ENCODE measurements around the gene TSC1.

The TSC1 gene

DNA sequence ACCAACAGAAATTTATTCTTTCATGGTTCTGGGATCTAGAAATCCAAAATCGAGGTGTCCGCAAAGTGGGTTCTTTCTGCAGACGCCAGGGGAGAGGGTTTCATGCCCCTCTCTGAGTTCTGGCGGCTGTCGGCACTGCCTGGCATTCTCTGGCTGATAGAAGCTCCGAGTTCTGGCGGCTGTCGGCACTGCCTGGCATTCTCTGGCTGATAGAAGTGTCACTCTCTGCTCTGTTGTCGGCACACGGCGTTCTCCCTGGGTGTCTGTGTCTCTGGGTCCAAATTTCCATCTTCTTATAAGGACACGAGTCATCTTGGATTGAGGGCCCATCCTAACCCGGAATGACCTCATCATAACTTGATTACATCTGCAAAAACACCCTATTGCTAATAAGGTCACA lies 41.7 kb upstream of the TSC1 start:
- H3K27me3 ChIP-seq (ENCODE audit: insufficient read depth, low read length) = peaks cover 2% of the 10 kb centered on the region; the same call in 1 of the 2 replicates
- no peaks in the 10 kb centered on the region for H3K4me1 ChIP-seq (ENCODE audit: insufficient read depth, low read length)
- no peak overlapping the region for H3K9ac ChIP-seq (ENCODE audit: low read depth, low read length)
- H3K4me3 ChIP-seq (ENCODE audit: low read length) = no peak overlapping the region
- WGBS = 90% methylated on average over 13 of the region's 13 CpGs
- H3K9me3 ChIP-seq (ENCODE audit: insufficient read depth, low read depth, low read length) = no peaks in the 10 kb centered on the region
- no peak overlapping the region for H3K27ac ChIP-seq (ENCODE audit: low read depth, low read length)
- H3K36me3 ChIP-seq (ENCODE audit: insufficient read depth, low read length) = no peaks in the 10 kb centered on the region

DNA sequence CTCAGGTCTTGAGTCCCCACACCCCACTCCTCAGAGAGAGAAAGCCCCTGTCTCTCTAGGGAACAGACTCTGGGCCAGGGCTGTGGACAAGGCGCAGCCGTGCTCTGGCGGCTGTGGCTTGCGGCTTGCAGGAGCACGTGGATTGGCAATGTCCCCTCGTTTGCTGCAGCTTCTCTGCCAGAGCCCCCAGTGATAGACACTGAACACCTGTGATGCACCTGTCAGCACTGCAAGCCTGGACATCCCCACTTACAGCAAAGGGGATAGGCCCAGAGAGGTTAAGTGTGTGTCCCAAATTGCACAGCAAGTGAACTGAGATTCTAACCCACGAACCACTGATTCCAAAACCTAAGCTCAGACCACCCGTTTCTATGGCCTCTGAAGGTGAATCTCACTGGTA lies 41.1 kb upstream of the TSC1 start:
- no peaks in the 10 kb centered on the region for H3K36me3 ChIP-seq (ENCODE audit: insufficient read depth, low read length)
- H3K4me1 ChIP-seq (ENCODE audit: insufficient read depth, low read length) = no peaks in the 10 kb centered on the region
- H3K27me3 ChIP-seq (ENCODE audit: insufficient read depth, low read length) = peaks cover 7% of the 10 kb centered on the region

DNA sequence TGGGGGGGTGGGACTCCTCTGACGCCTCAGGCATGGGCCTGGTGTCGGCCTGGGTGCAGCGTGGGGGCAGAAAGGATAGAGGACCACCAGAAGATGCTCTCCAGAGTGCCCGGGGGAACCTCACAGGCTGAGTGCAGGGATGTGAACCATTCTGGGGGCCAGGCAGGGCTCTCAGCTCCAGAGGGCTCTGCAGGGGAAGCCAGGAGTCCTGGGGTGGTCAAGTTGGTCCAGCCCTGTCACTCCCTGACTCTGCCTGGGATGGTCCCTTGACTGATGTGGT lies 40.6 kb upstream of the TSC1 start:
- no peak overlapping the region for H3K9ac ChIP-seq (ENCODE audit: low read depth, low read length)
- no peaks in the 10 kb centered on the region for H3K4me1 ChIP-seq (ENCODE audit: insufficient read depth, low read length)
- no peak overlapping the region for H3K27ac ChIP-seq (ENCODE audit: low read depth, low read length)
- H3K4me3 ChIP-seq (ENCODE audit: low read length) = no peak overlapping the region
- 83% methylated on average over 4 of the region's 4 CpGs for WGBS
- H3K9me3 ChIP-seq (ENCODE audit: insufficient read depth, low read depth, low read length) = no peaks in the 10 kb centered on the region
- H3K36me3 ChIP-seq (ENCODE audit: insufficient read depth, low read length) = no peaks in the 10 kb centered on the region
- peaks cover 11% of the 10 kb centered on the region for H3K27me3 ChIP-seq (ENCODE audit: insufficient read depth, low read length)

More for the DNA sequence above, 41.1 kb upstream of the TSC1 start:
- WGBS = 89% methylated on average over 8 of the region's 8 CpGs
- H3K27ac ChIP-seq (ENCODE audit: low read depth, low read length) = no peak overlapping the region
- no peaks in the 10 kb centered on the region for H3K9me3 ChIP-seq (ENCODE audit: insufficient read depth, low read depth, low read length)
- no peak overlapping the region for H3K9ac ChIP-seq (ENCODE audit: low read depth, low read length)
- no peak overlapping the region for H3K4me3 ChIP-seq (ENCODE audit: low read length)

DNA sequence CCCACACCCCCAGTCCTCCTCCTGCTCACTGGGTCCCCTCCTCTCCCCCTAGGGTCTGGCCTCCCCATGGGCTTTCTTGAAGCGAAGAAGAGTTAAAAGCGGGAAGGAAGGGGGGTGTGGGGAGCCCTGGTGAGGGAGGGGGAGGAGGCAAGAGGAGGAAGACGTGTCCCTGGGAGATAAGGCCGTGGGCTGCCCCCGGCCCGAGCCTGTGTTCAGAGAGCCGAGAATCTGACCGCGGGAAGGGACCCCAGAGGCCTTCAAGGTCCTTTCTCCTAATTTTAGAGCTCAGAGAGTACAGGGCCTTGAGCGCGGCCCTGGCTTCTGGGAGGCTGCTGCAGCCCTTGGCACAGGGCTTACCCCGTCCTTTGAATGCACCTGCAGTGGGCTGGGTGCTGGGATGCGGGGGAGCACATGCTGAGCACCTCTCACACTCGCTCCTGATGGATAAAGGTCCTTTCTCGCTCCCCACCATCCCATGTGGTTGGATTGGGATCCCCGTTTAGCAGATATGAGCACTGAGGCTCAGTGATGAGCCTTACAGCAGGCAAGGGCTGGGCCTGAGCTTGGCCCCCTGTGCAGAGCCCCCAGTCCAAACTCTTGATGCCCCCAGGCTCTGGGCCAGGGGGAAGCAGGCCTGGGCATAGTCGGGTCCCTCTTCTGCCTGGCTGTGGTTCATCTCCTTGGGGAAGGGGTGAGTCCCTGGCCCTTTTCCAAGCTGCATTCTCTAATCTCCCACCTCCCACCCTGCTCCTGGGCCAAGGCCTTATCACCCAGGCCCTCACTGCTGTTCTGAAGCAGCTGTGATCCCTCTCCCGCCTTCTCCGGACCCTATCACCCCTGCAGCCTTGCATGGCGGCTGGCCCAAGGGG lies 40.0 kb upstream of the TSC1 start:
- Histone ChIP-seq H3K9ac (ENCODE audit: low read depth, low read length) (no peak overlapping the region), H3K36me3 (ENCODE audit: insufficient read depth, low read length) (no peaks in the 10 kb centered on the region), H3K4me3 (ENCODE audit: low read length) (no peak overlapping the region), H3K27me3 (ENCODE audit: insufficient read depth, low read length) (peaks cover 17% of the 10 kb centered on the region), H3K4me1 (ENCODE audit: insufficient read depth, low read length) (no peaks in the 10 kb centered on the region), H3K27ac (ENCODE audit: low read depth, low read length) (no peak overlapping the region), H3K9me3 (ENCODE audit: insufficient read depth, low read depth, low read length) (no peaks in the 10 kb centered on the region)
- 89% methylated on average over 20 of the region's 20 CpGs for WGBS

DNA sequence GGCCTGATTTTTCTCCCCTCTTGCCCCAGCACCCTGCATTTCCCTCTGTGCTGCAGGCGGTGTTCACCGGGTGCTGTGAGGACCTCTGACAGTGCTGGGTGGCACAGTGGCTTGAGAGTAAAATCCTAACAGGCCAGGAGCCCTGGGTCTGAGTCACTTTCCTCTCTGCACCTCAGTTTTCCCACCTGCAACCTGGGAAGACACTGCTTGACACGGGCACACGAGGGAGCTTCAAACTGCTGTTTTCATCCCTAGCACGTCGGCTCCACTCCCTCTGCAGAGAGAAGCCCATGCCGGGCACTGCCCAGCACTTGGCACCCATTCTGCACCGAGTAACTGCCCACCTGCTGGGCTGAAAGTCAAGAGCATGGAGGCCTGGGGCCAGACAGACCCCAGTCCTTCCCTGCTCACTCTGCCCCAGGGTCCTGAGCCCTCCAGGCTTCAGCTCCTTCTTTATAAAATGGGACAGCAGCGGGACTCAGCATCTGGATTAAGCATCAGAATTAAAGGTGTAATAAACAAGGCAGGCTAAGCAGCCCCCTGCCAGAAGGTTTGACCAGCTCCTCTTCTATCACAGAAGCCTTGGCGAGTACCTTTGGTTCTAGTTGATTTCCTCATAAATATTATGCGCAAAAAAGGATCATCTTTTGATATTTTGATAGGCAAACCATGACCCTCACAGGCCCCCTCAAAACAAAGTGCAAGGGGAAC lies 39.2 kb upstream of the TSC1 start:
- no peak overlapping the region for H3K4me3 ChIP-seq (ENCODE audit: low read length)
- 91% methylated on average over 11 of the region's 11 CpGs for WGBS
- H3K9me3 ChIP-seq (ENCODE audit: insufficient read depth, low read depth, low read length) = no peaks in the 10 kb centered on the region
- no peaks in the 10 kb centered on the region for H3K4me1 ChIP-seq (ENCODE audit: insufficient read depth, low read length)
- H3K9ac ChIP-seq (ENCODE audit: low read depth, low read length) = no peak overlapping the region
- H3K27me3 ChIP-seq (ENCODE audit: insufficient read depth, low read length) = peaks cover 25% of the 10 kb centered on the region
- no peaks in the 10 kb centered on the region for H3K36me3 ChIP-seq (ENCODE audit: insufficient read depth, low read length)
- no peak overlapping the region for H3K27ac ChIP-seq (ENCODE audit: low read depth, low read length)

DNA sequence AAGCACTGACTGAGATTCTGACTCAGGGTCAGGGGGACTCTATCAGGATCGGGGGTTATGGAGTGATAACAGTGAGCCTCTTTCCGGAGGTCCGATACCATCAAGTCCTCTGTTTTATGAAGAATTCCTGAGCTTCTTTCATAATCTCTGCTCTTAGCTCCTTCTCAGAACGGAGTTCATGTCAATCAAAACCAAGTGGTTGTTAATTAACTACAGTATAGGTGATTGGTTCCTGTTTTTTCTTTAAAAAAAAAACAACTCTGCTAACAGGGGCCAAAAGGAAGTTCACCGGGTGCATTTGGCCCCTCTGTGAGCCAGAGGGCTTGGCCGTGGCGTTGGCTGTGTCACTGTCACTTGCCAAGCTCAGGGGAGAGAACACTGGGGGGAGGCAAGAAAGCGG lies 38.0 kb upstream of the TSC1 start:
- H3K36me3 ChIP-seq (ENCODE audit: insufficient read depth, low read length) = no peaks in the 10 kb centered on the region
- H3K4me1 ChIP-seq (ENCODE audit: insufficient read depth, low read length) = no peaks in the 10 kb centered on the region
- no peak overlapping the region for H3K9ac ChIP-seq (ENCODE audit: low read depth, low read length)
- no peak overlapping the region for H3K4me3 ChIP-seq (ENCODE audit: low read length)
- H3K9me3 ChIP-seq (ENCODE audit: insufficient read depth, low read depth, low read length) = no peaks in the 10 kb centered on the region
- 92% methylated on average over 8 of the region's 8 CpGs for WGBS
- no peak overlapping the region for H3K27ac ChIP-seq (ENCODE audit: low read depth, low read length)
- H3K27me3 ChIP-seq (ENCODE audit: insufficient read depth, low read length) = peaks cover 34% of the 10 kb centered on the region

DNA sequence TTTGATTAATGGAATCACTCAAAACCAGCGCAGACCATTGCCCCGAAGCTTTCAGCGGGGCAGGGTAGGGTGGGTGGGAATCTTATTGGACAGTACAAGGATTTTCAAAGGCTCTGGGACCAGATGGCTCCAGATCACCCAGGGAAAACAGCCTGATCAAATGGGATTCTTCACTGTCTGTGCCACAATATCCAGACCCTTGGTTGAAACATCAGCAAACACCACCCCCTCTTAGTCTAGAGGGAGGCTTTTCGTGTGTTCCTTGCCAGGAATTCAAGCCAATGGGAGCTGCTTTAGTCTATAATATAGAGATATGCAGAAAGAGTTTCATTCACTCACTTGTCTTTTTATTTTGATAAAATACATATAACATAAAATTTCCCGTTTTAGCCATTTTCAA lies 35.7 kb upstream of the TSC1 start:
- no peaks in the 10 kb centered on the region for H3K4me1 ChIP-seq (ENCODE audit: insufficient read depth, low read length)
- no peak overlapping the region for H3K9ac ChIP-seq (ENCODE audit: low read depth, low read length)
- 92% methylated on average over 4 of the region's 5 CpGs for WGBS
- no peaks in the 10 kb centered on the region for H3K9me3 ChIP-seq (ENCODE audit: insufficient read depth, low read depth, low read length)
- no peak overlapping the region for H3K4me3 ChIP-seq (ENCODE audit: low read length)
- H3K27me3 ChIP-seq (ENCODE audit: insufficient read depth, low read length) = peaks cover 47% of the 10 kb centered on the region
- H3K36me3 ChIP-seq (ENCODE audit: insufficient read depth, low read length) = no peaks in the 10 kb centered on the region
- H3K27ac ChIP-seq (ENCODE audit: low read depth, low read length) = no peak overlapping the region

DNA sequence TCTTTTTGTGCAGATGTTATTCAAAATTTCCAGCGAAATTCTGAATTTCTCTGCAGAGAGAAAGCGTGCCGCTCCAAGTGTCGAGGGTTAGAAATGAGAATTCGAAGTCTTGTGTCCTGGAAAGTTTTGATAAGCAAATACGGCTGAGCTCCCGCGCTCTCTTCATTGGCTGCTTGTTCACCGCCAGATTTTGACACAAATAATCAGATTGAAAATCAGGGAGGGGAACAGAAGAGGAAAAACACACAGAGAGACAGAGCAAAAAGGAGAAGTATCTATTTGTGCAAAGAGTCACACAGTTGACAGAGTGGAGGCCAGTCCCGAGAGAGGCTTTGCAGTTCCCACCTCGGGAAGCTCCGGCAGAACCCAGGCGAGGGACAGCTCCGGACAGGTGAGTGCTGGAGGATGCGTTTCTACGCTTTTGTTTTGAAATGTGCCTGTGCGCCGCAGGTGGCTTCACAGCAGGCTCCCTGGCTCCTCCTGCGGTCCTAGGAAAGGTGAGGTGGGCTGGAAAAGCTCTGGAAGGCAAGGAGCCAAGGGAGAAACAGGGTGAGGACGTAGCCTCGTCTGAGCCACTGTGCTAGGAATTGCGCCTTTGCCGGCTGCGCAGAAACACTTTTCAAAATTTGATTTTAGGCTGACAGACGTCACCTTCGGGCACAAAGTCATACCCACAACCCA lies 34.2 kb upstream of the TSC1 start, which contains the start of gene GFI1B:
Gene GFI1B, plus strand, starts transcription at position 244 of the 681 bp plus-strand sequence. CDS start 7,985 bp downstream, outside the sequence.
- no peaks in the 10 kb centered on the region for H3K4me1 ChIP-seq (ENCODE audit: insufficient read depth, low read length)
- WGBS = 48% methylated on average over 26 of the region's 26 CpGs
- no peak within 1 kb of the TSS for H3K9ac ChIP-seq (ENCODE audit: low read depth, low read length)
- peak within 1 kb of the TSS; percentile 22; the same call in 1 of the 2 replicates for H3K4me3 ChIP-seq (ENCODE audit: low read length)
- H3K27ac ChIP-seq (ENCODE audit: low read depth, low read length) = no peak within 1 kb of the TSS
- H3K36me3 ChIP-seq (ENCODE audit: insufficient read depth, low read length) = no peaks in the 10 kb centered on the region
- peaks cover 60% of the 10 kb centered on the region for H3K27me3 ChIP-seq (ENCODE audit: insufficient read depth, low read length)
- no peaks in the 10 kb centered on the region for H3K9me3 ChIP-seq (ENCODE audit: insufficient read depth, low read depth, low read length)

DNA sequence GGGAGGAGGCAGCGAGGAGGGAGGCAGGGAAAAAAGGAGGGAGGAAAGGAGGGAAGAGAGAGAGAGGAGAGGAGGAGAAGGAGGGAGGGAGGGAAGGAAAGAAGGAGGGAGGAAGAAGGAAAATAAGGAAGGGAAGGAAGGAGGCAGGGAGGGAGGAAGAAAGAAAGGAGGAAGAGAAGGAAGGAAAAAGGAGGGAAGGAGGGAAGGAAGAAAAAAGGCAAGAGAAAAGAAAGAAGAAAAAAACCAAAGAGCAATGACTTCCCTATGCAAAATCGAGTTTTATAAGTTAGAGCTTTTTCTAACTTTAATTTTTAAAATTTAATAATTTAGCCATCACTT lies 33.7 kb upstream of the TSC1 start:
- WGBS = 20% methylated on average over 1 of the region's 2 CpGs
- Histone ChIP-seq H3K9ac (ENCODE audit: low read depth, low read length) (no peak overlapping the region), H3K27me3 (ENCODE audit: insufficient read depth, low read length) (peaks cover 64% of the 10 kb centered on the region), H3K4me1 (ENCODE audit: insufficient read depth, low read length) (no peaks in the 10 kb centered on the region), H3K36me3 (ENCODE audit: insufficient read depth, low read length) (no peaks in the 10 kb centered on the region), H3K27ac (ENCODE audit: low read depth, low read length) (no peak overlapping the region), H3K4me3 (ENCODE audit: low read length) (no peak overlapping the region; the same call in 1 of the 2 replicates), H3K9me3 (ENCODE audit: insufficient read depth, low read depth, low read length) (no peaks in the 10 kb centered on the region)

DNA sequence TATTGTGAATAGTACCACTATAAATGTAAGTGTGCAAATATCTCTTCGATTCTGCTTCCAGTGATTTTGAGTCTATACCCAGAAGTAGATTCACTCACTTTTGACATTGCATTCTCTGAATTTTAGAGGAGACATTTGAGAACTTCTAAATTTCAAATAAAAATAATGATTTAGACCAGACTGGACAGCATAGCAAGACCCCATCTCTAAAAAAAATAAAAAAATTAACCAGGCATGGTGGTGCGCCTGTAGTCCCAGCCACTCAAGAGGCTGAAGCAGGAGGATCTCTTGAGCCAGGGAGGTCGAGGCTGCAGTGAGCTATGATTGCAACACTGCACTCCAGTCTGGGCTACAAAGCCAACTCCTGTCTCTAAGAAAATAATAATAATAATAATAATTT lies 32.2 kb upstream of the TSC1 start:
- H3K27me3 ChIP-seq (ENCODE audit: insufficient read depth, low read length) = peaks cover 66% of the 10 kb centered on the region
- no peak overlapping the region for H3K27ac ChIP-seq (ENCODE audit: low read depth, low read length)
- no peak overlapping the region for H3K4me3 ChIP-seq (ENCODE audit: low read length)

DNA sequence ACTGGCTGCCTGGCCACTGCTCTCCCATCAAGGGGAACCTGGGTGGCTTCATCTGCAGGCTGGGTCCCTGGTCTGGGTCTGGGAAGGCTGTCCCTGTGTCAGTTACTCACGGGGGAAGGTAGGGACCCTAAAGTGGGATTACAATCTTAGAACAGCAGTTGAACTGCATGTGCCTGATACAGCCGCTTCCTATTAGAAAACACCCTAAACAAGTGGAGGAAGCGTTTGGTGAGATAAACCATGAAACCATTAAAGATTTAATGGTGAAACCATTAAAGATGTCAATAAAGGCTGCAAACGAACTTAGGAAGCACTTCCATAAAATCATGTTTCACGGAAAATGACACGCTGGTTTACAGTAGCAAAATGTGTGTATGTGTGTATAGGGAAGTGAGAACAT lies 31.5 kb upstream of the TSC1 start:
- Histone ChIP-seq H3K27me3 (ENCODE audit: insufficient read depth, low read length) (peaks cover 65% of the 10 kb centered on the region), H3K9ac (ENCODE audit: low read depth, low read length) (no peak overlapping the region)
- WGBS = 80% methylated on average over 6 of the region's 6 CpGs

More for the DNA sequence above, 32.2 kb upstream of the TSC1 start:
- no peaks in the 10 kb centered on the region for H3K9me3 ChIP-seq (ENCODE audit: insufficient read depth, low read depth, low read length)
- H3K36me3 ChIP-seq (ENCODE audit: insufficient read depth, low read length) = no peaks in the 10 kb centered on the region
- H3K9ac ChIP-seq (ENCODE audit: low read depth, low read length) = no peak overlapping the region
- WGBS = 86% methylated on average over 2 of the region's 3 CpGs
- H3K4me1 ChIP-seq (ENCODE audit: insufficient read depth, low read length) = no peaks in the 10 kb centered on the region

More for the DNA sequence above, 31.5 kb upstream of the TSC1 start:
- H3K4me3 ChIP-seq (ENCODE audit: low read length) = no peak overlapping the region
- H3K27ac ChIP-seq (ENCODE audit: low read depth, low read length) = no peak overlapping the region
- no peaks in the 10 kb centered on the region for H3K36me3 ChIP-seq (ENCODE audit: insufficient read depth, low read length)
- no peaks in the 10 kb centered on the region for H3K9me3 ChIP-seq (ENCODE audit: insufficient read depth, low read depth, low read length)
- no peaks in the 10 kb centered on the region for H3K4me1 ChIP-seq (ENCODE audit: insufficient read depth, low read length)

Measured in HUES64 (cell line).